MCF 10A (cell line): ENCODE results near the gene TBC1D7. TPM values are rescaled to one million over a fixed set of nuclear protein-coding genes. Genes with fewer than 3 reads are reported as not detected.

Experiments
- BruUV-seq: library from RNA; stranded (reverse); fragments of 400-500 nt; replicated peaks from 2 replicates; lab custom pipeline; 2021; lab: Mats Ljungman, UMichigan
- CTCF ChIA-PET: fragments of 300-600 bp; sonication (Branson Sonifier 250); formaldehyde crosslinking; extraction: SDS; loops from one replicate; lab custom pipeline; 2021; ENCODE audit warnings: antibody characterized with exemption, inconsistent platforms; lab: Yijun Ruan, JAX
- POLR2A ChIA-PET: fragments of 300-600, 350-650 bp; sonication (Branson Sonifier 250); formaldehyde crosslinking; extraction: SDS; loops from one replicate; lab custom pipeline; 2020; ENCODE audit warnings: antibody characterized with exemption, inconsistent platforms; lab: Yijun Ruan, JAX
- DNase-seq: peaks from one replicate; pipeline ENCODE4 v3.0.0-alpha.2; 2018; ENCODE audit not compliant: unreplicated experiment
- H3K27ac Mint-ChIP-seq: one replicate; pipeline ENCODE4 v1.8.0; 2022; ENCODE audit warnings: mild to moderate bottlenecking, low read depth, mixed read lengths; ENCODE audit not compliant: unreplicated experiment
- H3K27me3 Mint-ChIP-seq: one replicate; pipeline ENCODE4 v1.8.0; 2022; ENCODE audit warnings: mixed read lengths; ENCODE audit not compliant: insufficient read depth, unreplicated experiment
- H3K36me3 Mint-ChIP-seq: one replicate; pipeline ENCODE4 v1.8.0; 2022; ENCODE audit warnings: mild to moderate bottlenecking, moderate library complexity, mixed read lengths; ENCODE audit not compliant: insufficient read depth, unreplicated experiment
- H3K4me1 Mint-ChIP-seq: one replicate; pipeline ENCODE4 v1.8.0; 2022; ENCODE audit warnings: mixed read lengths; ENCODE audit not compliant: insufficient read depth, unreplicated experiment
- H3K4me3 Mint-ChIP-seq: one replicate; pipeline ENCODE4 v1.8.0; 2022; ENCODE audit warnings: mild to moderate bottlenecking, moderate library complexity, mixed read lengths; ENCODE audit not compliant: unreplicated experiment
- H3K9me3 Mint-ChIP-seq: one replicate; pipeline ENCODE4 v1.8.0; 2022; ENCODE audit warnings: mixed read lengths; ENCODE audit not compliant: unreplicated experiment
- CTCF ChIP-seq: fragments of 200-600 bp; IDR thresholded peaks from one replicate; pipeline ENCODE4 v1.8.0; 2022; ENCODE audit warnings: antibody characterized with exemption, mild to moderate bottlenecking; ENCODE audit not compliant: unreplicated experiment
- intact Hi-C: fragments of 100-400 bp; cut with micrococcal nuclease; formaldehyde crosslinking; loops from 2 replicates; pipeline ENCODE4 v1.14.1; 2022
- total RNA-seq: library from RNA; stranded (reverse); gene quantifications from 2 replicates; pipeline ENCODE4 v1.2.3, GENCODE V29; 2022

The TBC1D7 gene
- total RNA-seq, 1 experiment from 2014 or later, result 19.5 TPM

DNA sequence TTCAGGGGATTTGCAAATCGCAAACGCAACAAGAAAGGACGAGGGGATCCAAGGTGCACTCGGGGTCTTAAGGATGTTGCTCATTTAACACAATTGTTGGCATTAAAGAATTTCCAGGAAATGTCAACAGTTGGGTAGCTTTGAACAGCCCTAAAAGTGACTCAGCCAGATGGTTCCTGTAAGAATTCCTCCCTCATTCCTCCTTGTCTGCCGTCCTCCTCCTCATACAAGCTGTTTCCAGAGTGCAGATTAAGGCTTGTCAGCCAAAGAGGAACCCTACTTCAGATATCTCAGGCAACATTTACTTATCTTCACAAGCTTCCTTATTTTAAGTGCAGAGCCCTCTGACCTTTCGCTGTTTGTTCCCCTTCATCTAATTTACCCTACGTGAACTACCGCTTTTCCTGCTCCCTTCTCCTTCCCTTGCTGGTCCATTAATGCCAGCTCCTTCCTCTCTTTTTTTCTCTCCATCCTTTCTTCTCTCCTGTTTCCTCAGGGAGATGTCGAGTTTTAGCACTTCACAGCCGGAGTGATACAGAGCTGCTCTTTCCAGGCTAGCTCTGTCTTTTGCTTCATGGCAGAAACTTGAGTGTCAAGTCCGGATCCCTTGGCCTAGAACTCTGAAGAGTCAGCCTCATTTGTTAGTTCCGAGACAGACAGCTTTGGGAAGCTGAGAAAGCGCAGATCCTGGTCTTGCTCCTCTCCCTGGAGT lies 26.1 kb upstream of the TBC1D7 start:
- CTCF ChIA-PET, result interaction anchor here (0.6 to 1.9 kb wide), 7 partner anchors 11 to 1170 kb away, joined by 3 to 5 read pairs (median 3); partner anchors contain the start of gene SIRT5
- Mint-ChIP-seq H3K27ac (no peak overlapping the region), H3K4me1 (peaks cover 32% of the 10 kb centered on the region), H3K4me3 (no peak overlapping the region), H3K9me3 (no peaks in the 10 kb centered on the region), H3K27me3 (no peaks in the 10 kb centered on the region), H3K36me3 (no peaks in the 10 kb centered on the region)
- no peak for TF ChIP-seq CTCF
- DNase-seq, result peak; percentile 27
- BruUV-seq, result no TSS peak
- intact Hi-C loops, result loop anchor here (5.0 kb wide), 1 partner anchor 133 kb away; the partner anchor contains the start of gene GFOD1
- POLR2A ChIA-PET, result interaction anchor here (0.9 to 2.2 kb wide), 4 partner anchors 17 to 220 kb away, joined by 4 to 10 read pairs (median 5); partner anchors contain the start of genes GFOD1 and SIRT5

GRCh38 chr6:13352165-13352564 lies 23.8 kb upstream of the TBC1D7 start:
- intact Hi-C loops, result no loop called here
- H3K4me1 Mint-ChIP-seq, result peaks cover 37% of the 10 kb centered on the region

GRCh38 chr6:13351271-13351670 lies 22.9 kb upstream of the TBC1D7 start:
- Mint-ChIP-seq H3K9me3 (no peaks in the 10 kb centered on the region), H3K4me1 (peaks cover 31% of the 10 kb centered on the region), H3K4me3 (no peak overlapping the region), H3K27ac (no peak overlapping the region), H3K27me3 (no peaks in the 10 kb centered on the region), H3K36me3 (no peaks in the 10 kb centered on the region)
- intact Hi-C loops, result no loop called here
- no TSS peak for BruUV-seq
- TF ChIP-seq CTCF, result no peak
- DNase-seq, result no peak
- ChIA-PET POLR2A (interaction anchor here (0.7 kb wide), 1 partner anchor 69 kb away, joined by 3 read pairs; no protein-coding TSS in a partner anchor), CTCF (no interaction called here)

More at GRCh38 chr6:13352165-13352564, 23.8 kb upstream of the TBC1D7 start:
- H3K36me3 Mint-ChIP-seq, result no peaks in the 10 kb centered on the region
- H3K27me3 Mint-ChIP-seq, result no peaks in the 10 kb centered on the region
- no peak for DNase-seq
- H3K9me3 Mint-ChIP-seq, result no peaks in the 10 kb centered on the region
- TF ChIP-seq CTCF, result no peak
- no peak overlapping the region for H3K4me3 Mint-ChIP-seq
- ChIA-PET CTCF (interaction anchor here (0.6 to 0.7 kb wide), 2 partner anchors 383 to 506 kb away, joined by 3 to 4 read pairs; no protein-coding TSS in a partner anchor), POLR2A (interaction anchor here (0.7 kb wide), 1 partner anchor 70 kb away, joined by 3 read pairs; no protein-coding TSS in a partner anchor)
- H3K27ac Mint-ChIP-seq, result no peak overlapping the region
- BruUV-seq, result no TSS peak

DNA sequence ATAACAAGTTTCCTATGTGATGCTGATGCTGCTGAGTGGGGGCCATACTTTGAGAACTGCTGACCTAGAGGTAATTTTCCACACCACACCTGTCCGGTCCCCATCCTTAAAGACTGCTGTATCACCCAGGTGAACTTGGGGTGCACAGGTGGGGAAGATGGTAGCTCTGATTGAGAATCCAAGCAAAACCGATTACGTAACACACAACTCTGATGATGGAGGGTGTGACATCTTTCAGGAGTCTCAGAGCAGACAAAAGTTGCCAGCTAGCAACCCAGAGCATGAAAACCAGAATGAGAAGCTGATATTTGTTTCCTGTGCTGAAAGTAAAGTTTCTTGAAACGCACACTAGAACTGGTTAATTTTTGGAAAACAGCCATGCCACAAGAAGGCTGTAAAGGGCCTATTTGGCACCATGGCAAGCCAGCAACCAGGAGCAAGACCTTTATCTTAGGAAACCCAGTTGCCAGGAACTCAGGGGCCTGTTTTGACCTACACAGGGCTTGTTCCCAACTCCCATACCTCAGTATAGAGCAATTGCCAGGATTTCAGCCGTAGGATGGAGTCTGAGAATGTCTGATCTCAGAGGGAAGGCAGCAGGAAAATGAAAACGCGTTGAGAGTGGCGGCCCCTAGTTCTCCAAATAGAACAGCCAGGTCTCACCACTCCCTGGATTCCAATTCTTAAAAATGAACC lies 21.6 kb upstream of the TBC1D7 start:
- TF ChIP-seq CTCF, result no peak
- CTCF ChIA-PET, result interaction anchor here (1.7 kb wide), 1 partner anchor 19 kb away, joined by 4 read pairs; no protein-coding TSS in a partner anchor
- no peak for DNase-seq
- H3K9me3 Mint-ChIP-seq, result no peaks in the 10 kb centered on the region
- intact Hi-C loops, result no loop called here
- no peak overlapping the region for H3K4me3 Mint-ChIP-seq
- no peaks in the 10 kb centered on the region for H3K27me3 Mint-ChIP-seq
- no peak overlapping the region for H3K27ac Mint-ChIP-seq
- H3K4me1 Mint-ChIP-seq, result peaks cover 18% of the 10 kb centered on the region
- POLR2A ChIA-PET, result no interaction called here
- H3K36me3 Mint-ChIP-seq, result no peaks in the 10 kb centered on the region
- no TSS peak for BruUV-seq
